ENCODE measurements around the gene BCDIN3D. TPM values are rescaled to one million over a fixed set of nuclear protein-coding genes. Genes with fewer than 3 reads are reported as not detected.
A peak's percentile ranks its signal among the peaks of the same experiment; 100 is the strongest.

The BCDIN3D gene
- polyA plus RNA-seq, 4 donors: 2.4 to 5.3 (median 3.1) TPM

DNA sequence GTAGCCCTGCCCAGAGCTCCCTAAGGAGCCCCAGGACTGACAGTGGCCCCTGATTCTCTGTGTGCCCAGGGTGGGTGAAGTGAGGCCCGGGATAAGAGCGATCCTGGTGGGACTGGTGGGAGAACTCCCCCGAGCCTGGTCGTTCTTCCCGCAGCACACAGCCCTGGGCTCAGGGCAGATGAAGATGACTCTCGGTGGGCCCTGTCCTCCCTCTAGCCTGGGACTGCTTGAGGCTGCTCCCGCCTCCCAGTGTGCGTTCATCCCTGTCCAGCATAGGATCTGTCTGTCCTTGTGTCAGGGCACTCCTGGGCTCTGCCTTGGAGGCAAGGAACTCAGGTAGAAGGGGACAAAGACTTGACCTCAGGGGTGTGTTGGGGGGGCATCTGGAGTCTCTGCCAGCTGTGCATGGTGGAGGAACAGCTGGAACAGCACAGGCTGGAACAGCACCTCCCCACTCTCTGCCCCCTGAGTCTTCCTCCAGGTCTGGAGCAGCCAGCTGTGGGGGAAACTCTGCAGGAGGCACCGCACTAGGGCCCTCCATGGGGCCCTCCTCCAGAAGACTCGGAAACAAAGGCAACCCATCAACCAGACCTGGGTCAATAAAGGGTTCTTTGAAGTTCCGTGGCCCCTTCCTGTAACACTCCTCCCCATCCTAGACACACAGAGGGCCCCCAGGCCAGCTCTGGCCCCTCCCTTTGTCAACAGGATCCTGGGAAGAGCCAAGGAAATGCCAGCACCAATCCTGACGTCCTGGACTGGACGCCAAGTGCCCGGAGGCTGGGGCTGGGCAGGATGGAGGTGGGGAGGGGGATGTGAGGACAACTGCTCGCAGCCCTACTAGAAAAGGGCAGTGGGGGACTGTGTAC, 44.9 kb upstream of the BCDIN3D start:
- no peak overlapping the region for H3K4me3 ChIP-seq (ENCODE audit: low read depth in 1 of 3, low read length in 3 of 3)
- no peaks in the 10 kb centered on the region for H3K9me3 ChIP-seq (ENCODE audit: control insufficient read depth in 2 of 2, insufficient read depth in 1 of 2, low read depth in 1 of 2, low read length in 1 of 2)
- 66 to 73% (median 67%) methylated on average over 14 to 15 of the region's 15 CpGs for WGBS, 3 donors
- FAIRE-seq (no peak), DNase-seq (peak in 1 of 2 donors; percentile 27)
- no peaks in the 10 kb centered on the region for H3K36me3 ChIP-seq (ENCODE audit: control insufficient read depth in 3 of 3, insufficient read depth in 2 of 3, low read depth in 1 of 3, low read length in 3 of 3)
- H3K4me1 ChIP-seq (ENCODE audit: control insufficient read depth in 3 of 3, insufficient read depth in 2 of 3, low read depth in 1 of 3, low read length in 2 of 3): no peaks in the 10 kb centered on the region
- no peak overlapping the region for H3K27ac ChIP-seq (ENCODE audit: low read depth in 1 of 3, low read length in 2 of 3)
- peaks cover 0 to 27% (median 0%) of the 10 kb centered on the region in 3 donors for H3K27me3 ChIP-seq (ENCODE audit: control insufficient read depth in 3 of 3, insufficient read depth in 3 of 3, low read length in 3 of 3)

DNA sequence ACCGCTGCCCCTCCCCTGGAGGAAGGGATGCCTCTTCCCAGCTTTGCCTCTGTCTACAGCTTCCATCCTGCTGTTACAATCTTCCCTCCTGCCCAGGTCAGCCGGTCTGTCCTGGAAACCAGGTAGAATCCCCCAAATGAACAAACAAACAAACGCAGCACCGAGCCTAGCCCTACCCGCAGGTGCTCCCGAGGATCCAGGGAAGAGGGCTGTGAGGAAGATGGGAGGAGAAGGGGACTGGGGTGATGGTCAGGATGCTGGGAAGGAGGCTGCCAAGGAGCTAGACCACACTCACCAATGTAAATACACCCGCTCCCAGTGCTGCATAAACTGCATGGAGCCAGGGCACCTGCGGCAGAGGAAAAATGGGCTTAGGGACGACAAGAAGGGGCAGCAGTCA, 44.2 kb upstream of the BCDIN3D start:
- Histone ChIP-seq H3K27ac (ENCODE audit: low read depth in 1 of 3, low read length in 2 of 3) (no peak overlapping the region), H3K36me3 (ENCODE audit: control insufficient read depth in 3 of 3, insufficient read depth in 2 of 3, low read depth in 1 of 3, low read length in 3 of 3) (no peaks in the 10 kb centered on the region), H3K27me3 (ENCODE audit: control insufficient read depth in 3 of 3, insufficient read depth in 3 of 3, low read length in 3 of 3) (peaks cover 0 to 31% (median 0%) of the 10 kb centered on the region in 3 donors), H3K9me3 (ENCODE audit: control insufficient read depth in 2 of 2, insufficient read depth in 1 of 2, low read depth in 1 of 2, low read length in 1 of 2) (no peaks in the 10 kb centered on the region), H3K4me3 (ENCODE audit: low read depth in 1 of 3, low read length in 3 of 3) (no peak overlapping the region), H3K4me1 (ENCODE audit: control insufficient read depth in 3 of 3, insufficient read depth in 2 of 3, low read depth in 1 of 3, low read length in 2 of 3) (no peaks in the 10 kb centered on the region)
- 73 to 82% (median 78%) methylated on average over 9 of the region's 9 CpGs for WGBS, 3 donors
- DNase-seq: no peak
- no peak for FAIRE-seq

DNA sequence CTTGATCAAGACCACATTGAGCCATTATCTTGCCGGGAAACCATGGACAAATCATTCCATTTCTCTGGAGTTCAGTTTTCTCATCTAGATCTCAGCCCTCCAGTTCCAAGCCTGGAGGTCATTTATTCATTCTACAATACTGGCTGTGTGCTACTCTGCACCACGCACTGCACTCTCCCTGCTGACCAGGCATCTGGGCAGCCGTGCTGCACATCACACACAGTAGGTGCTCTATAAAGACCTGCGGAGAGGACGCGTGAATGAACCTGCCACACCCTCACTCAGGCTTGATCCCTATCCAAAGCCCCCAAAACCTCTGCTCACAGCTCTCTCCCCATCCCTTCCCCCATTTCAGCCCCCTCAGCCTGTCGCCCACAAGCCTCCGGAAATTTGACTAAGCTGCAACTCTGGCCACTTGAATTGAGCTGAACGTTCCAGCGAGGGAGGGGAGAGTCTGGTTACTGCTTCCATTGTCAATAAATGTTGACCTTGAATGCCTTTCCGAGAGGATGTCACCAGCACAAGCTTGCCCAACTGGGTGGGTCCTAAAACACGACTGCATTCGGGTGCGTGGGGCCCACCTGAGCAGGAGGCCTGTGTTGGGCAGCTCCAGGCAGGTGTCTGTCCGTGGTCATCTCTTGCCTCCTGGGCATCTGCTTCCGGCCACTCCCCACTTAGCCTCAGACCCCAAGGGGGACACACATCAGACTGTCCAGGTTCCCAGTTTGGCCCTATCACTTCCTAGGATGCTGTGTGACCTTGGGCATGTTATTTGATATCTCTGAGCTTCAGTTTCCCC, 43.0 kb upstream of the BCDIN3D start:
- FAIRE-seq (no peak), DNase-seq (no peak)
- Histone ChIP-seq H3K4me1 (ENCODE audit: control insufficient read depth in 3 of 3, insufficient read depth in 2 of 3, low read depth in 1 of 3, low read length in 2 of 3) (no peaks in the 10 kb centered on the region), H3K27me3 (ENCODE audit: control insufficient read depth in 3 of 3, insufficient read depth in 3 of 3, low read length in 3 of 3) (peaks cover 0 to 32% (median 0%) of the 10 kb centered on the region in 3 donors), H3K9me3 (ENCODE audit: control insufficient read depth in 2 of 2, insufficient read depth in 1 of 2, low read depth in 1 of 2, low read length in 1 of 2) (no peaks in the 10 kb centered on the region), H3K4me3 (ENCODE audit: low read depth in 1 of 3, low read length in 3 of 3) (no peak overlapping the region), H3K36me3 (ENCODE audit: control insufficient read depth in 3 of 3, insufficient read depth in 2 of 3, low read depth in 1 of 3, low read length in 3 of 3) (no peaks in the 10 kb centered on the region), H3K27ac (ENCODE audit: low read depth in 1 of 3, low read length in 2 of 3) (no peak overlapping the region)
- 57 to 65% (median 62%) methylated on average over 16 of the region's 16 CpGs for WGBS, 3 donors

DNA sequence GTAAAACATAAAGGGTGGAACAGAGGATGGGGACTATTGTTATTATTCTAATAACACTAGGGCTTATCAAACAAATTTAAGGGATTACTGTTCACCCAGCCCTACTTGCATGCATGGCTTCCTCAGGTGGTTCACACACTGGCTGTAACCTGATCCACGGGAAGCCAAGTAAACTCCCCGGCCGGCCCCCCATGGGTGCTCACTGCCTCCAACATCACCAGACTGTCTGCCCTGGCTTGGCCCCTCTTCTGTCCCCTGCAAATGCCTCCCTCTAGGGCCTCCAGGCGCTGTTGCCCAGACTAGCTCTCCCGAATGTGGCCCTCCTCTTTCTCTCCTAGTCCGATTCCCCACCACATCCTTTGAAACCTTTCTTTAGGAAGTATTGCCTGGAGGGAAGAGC, 42.2 kb upstream of the BCDIN3D start:
- FAIRE-seq: no peak
- no peak for DNase-seq
- Histone ChIP-seq H3K27me3 (ENCODE audit: control insufficient read depth in 3 of 3, insufficient read depth in 3 of 3, low read length in 3 of 3) (peaks cover 0 to 32% (median 0%) of the 10 kb centered on the region in 3 donors), H3K4me1 (ENCODE audit: control insufficient read depth in 3 of 3, insufficient read depth in 2 of 3, low read depth in 1 of 3, low read length in 2 of 3) (no peaks in the 10 kb centered on the region), H3K27ac (ENCODE audit: low read depth in 1 of 3, low read length in 2 of 3) (no peak overlapping the region), H3K36me3 (ENCODE audit: control insufficient read depth in 3 of 3, insufficient read depth in 2 of 3, low read depth in 1 of 3, low read length in 3 of 3) (no peaks in the 10 kb centered on the region), H3K4me3 (ENCODE audit: low read depth in 1 of 3, low read length in 3 of 3) (no peak overlapping the region), H3K9me3 (ENCODE audit: control insufficient read depth in 2 of 2, insufficient read depth in 1 of 2, low read depth in 1 of 2, low read length in 1 of 2) (no peaks in the 10 kb centered on the region)
- 67 to 71% (median 71%) methylated on average over 6 of the region's 6 CpGs for WGBS, 3 donors

DNA sequence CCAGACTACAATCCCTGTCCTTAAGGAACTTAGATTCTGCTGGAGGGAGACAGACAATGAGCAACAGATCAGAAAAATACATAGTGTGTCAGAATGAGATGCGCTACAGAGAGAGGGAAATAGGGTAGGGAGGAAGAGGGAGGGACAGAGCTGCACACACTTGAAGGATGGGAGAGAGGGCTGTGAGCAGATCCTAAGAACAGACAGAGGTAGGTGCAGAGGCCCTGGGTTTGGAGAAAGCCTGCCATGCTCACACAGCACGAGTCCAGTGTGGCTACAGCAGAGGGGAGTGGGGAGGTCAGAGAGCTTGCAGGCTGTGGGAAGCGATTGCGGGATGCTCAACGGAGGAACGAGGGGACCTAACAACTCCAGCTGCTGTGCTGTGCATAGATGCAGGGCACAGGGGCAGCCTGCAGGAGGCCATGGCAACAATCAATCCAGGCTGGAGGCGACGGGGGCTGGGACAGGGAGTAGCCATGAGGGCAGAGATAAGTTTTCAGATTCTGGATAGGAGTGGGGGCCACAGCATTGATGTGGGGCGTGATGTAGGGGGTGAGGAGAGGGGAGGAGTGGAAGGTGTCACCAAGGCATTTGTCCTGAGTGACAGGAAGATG, 40.1 kb upstream of the BCDIN3D start:
- DNase-seq (no peak), FAIRE-seq (no peak)
- Histone ChIP-seq H3K36me3 (ENCODE audit: control insufficient read depth in 3 of 3, insufficient read depth in 2 of 3, low read depth in 1 of 3, low read length in 3 of 3) (no peaks in the 10 kb centered on the region), H3K9me3 (ENCODE audit: control insufficient read depth in 2 of 2, insufficient read depth in 1 of 2, low read depth in 1 of 2, low read length in 1 of 2) (no peaks in the 10 kb centered on the region), H3K4me3 (ENCODE audit: low read depth in 1 of 3, low read length in 3 of 3) (no peak overlapping the region), H3K27ac (ENCODE audit: low read depth in 1 of 3, low read length in 2 of 3) (no peak overlapping the region), H3K4me1 (ENCODE audit: control insufficient read depth in 3 of 3, insufficient read depth in 2 of 3, low read depth in 1 of 3, low read length in 2 of 3) (no peaks in the 10 kb centered on the region), H3K27me3 (ENCODE audit: control insufficient read depth in 3 of 3, insufficient read depth in 3 of 3, low read length in 3 of 3) (peaks cover 0 to 32% (median 0%) of the 10 kb centered on the region in 3 donors)
- WGBS, 3 donors: 55 to 73% (median 66%) methylated on average over 9 of the region's 9 CpGs

DNA sequence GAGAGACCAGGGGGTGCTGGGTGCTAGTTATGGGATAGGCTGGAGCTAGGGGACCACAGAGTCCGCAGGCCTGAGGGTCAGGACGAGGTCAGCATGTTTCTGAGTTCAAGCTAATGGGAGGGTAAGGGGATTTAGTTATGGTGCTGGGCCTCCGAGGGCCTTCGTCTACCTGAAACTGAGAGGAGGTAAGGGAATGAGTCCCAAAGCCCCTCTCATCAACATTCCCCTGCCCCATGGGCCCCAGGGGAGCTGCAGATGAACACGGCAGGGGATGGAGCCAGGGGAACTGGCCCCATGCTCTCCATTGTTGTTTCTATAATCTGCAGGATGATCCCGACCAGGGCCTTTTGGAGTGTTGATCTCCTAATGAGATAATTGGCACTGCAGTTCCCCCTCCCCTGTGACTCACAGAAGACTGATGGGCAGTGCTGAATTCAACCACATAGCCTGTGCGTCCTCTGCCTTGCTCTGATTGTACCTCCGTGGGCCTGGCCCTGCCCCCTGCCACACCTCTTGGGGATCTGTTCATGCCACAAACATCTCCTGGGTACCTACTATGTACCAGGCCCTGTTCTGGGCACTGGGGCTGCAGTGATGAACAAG, 39.4 kb upstream of the BCDIN3D start:
- Histone ChIP-seq H3K4me3 (ENCODE audit: low read depth in 1 of 3, low read length in 3 of 3) (no peak overlapping the region), H3K27me3 (ENCODE audit: control insufficient read depth in 3 of 3, insufficient read depth in 3 of 3, low read length in 3 of 3) (peaks cover 0 to 32% (median 0%) of the 10 kb centered on the region in 3 donors), H3K27ac (ENCODE audit: low read depth in 1 of 3, low read length in 2 of 3) (no peak overlapping the region), H3K9me3 (ENCODE audit: control insufficient read depth in 2 of 2, insufficient read depth in 1 of 2, low read depth in 1 of 2, low read length in 1 of 2) (no peaks in the 10 kb centered on the region), H3K4me1 (ENCODE audit: control insufficient read depth in 3 of 3, insufficient read depth in 2 of 3, low read depth in 1 of 3, low read length in 2 of 3) (no peaks in the 10 kb centered on the region), H3K36me3 (ENCODE audit: control insufficient read depth in 3 of 3, insufficient read depth in 2 of 3, low read depth in 1 of 3, low read length in 3 of 3) (no peaks in the 10 kb centered on the region)
- FAIRE-seq (no peak), DNase-seq (no peak)
- WGBS, 3 donors: 69 to 75% (median 74%) methylated on average over 8 of the region's 8 CpGs

DNA sequence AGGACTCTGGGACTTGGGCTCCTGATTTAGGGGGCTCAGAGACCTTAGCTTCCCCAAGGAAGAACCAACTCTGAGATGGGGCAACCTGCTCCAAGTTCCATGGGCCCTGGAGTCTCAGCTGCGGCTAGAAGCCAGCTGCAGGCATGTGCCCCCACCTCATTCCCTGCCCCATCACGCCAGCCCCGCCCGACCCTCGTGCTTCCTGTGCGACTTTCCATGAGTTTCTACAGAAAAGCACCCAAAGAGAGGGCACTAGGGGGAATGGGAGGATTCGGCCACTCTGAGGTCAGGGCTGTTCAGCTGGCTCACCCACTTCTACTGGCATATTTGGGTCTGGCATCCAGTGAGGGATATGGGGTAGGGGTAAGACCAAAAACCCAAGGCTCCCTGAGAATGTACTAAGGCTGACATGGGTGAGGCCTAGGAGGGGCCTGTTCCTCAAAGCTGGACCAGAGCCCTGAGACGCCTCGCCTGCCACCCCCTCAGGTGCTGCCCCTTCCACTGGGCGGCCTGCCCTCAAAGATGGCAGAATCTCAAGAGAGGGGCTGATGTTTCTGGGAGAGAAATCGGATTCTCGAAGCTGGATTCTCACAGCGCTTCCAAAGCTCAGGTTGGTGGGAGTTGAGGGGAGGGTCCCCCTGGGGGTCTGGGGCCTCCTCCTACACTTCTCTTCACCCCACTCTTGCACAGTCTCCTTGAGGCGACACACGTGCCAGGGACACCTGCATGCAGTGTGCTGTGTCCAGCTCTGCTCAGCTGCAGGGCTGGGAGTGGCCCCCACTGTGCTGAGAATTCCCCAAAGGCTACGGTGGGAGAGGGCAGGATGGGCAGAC, 38.7 kb upstream of the BCDIN3D start:
- Histone ChIP-seq H3K9me3 (ENCODE audit: control insufficient read depth in 2 of 2, insufficient read depth in 1 of 2, low read depth in 1 of 2, low read length in 1 of 2) (no peaks in the 10 kb centered on the region), H3K36me3 (ENCODE audit: control insufficient read depth in 3 of 3, insufficient read depth in 2 of 3, low read depth in 1 of 3, low read length in 3 of 3) (no peaks in the 10 kb centered on the region), H3K27ac (ENCODE audit: low read depth in 1 of 3, low read length in 2 of 3) (no peak overlapping the region), H3K4me1 (ENCODE audit: control insufficient read depth in 3 of 3, insufficient read depth in 2 of 3, low read depth in 1 of 3, low read length in 2 of 3) (no peaks in the 10 kb centered on the region), H3K4me3 (ENCODE audit: low read depth in 1 of 3, low read length in 3 of 3) (no peak overlapping the region), H3K27me3 (ENCODE audit: control insufficient read depth in 3 of 3, insufficient read depth in 3 of 3, low read length in 3 of 3) (peaks cover 0 to 25% (median 0%) of the 10 kb centered on the region in 3 donors)
- FAIRE-seq (no peak), DNase-seq (no peak)
- WGBS, 3 donors: 84 to 91% (median 91%) methylated on average over 16 of the region's 16 CpGs
